Endothelial cell of umbilical vein (primary cell): ENCODE measurements around the gene DCAF4L1. TPM values are rescaled to one million over a fixed set of nuclear protein-coding genes. Genes with fewer than 3 reads are reported as not detected.

Experiments
- BruUV-seq: library from RNA; stranded (reverse); fragments of 400-500 nt; replicated peaks from 2 replicates; lab custom pipeline; 2021; lab: Mats Ljungman, UMichigan
- CTCF ChIA-PET: fragments of 300-600, 350-600 bp; sonication (Branson Sonifier 250); formaldehyde crosslinking; loops from one replicate; lab custom pipeline; 2021; ENCODE audit warnings: antibody characterized with exemption, inconsistent platforms; lab: Charles Lee
- POLR2A ChIA-PET: fragments of 300-600, 350-600 bp; sonication (Branson Sonifier 250); formaldehyde crosslinking; loops from one replicate; lab custom pipeline; 2021; ENCODE audit warnings: antibody characterized with exemption, inconsistent platforms; lab: Charles Lee
- DNase-seq: peaks from one replicate; pipeline ENCODE4 v3.0.0-alpha.2; 2011; ENCODE audit warnings: low read depth, low spot score
- FAIRE-seq: peaks from 2 replicates; lab custom pipeline; 2011; peaks lifted over from hg19 to GRCh38; lab: Jason Lieb, UNC
- H2AFZ ChIP-seq: 2 replicates; pipeline ENCODE4 v1.6.0; 2012; ENCODE audit warnings: low read depth, low read length, control low read depth, inconsistent platforms
- H3K27ac ChIP-seq: 2 replicates; pipeline ENCODE4 v1.5.1; 2011; ENCODE audit warnings: low read depth, mild to moderate bottlenecking, control low read depth, low read length, moderate library complexity; ENCODE audit not compliant: insufficient read depth
- H3K27me3 ChIP-seq, 2 experiments: 2 replicates each; pipeline versions ENCODE4 v1.6.0 to v1.6.1; 2011; ENCODE audit warnings: low read length in 2 of 2, mixed read lengths in 1 of 2; ENCODE audit not compliant: control insufficient read depth in 2 of 2, insufficient read depth in 2 of 2
- H3K36me3 ChIP-seq, 2 experiments: 2 replicates in 1 of 2; 3 replicates in 1 of 2; pipeline ENCODE4 v1.5.1; 2011; ENCODE audit warnings: low read length in 2 of 2, mild to moderate bottlenecking in 1 of 2, moderate library complexity in 1 of 2; ENCODE audit not compliant: control insufficient read depth in 2 of 2, insufficient read depth in 2 of 2; ENCODE audit errors: extremely low read depth in 1 of 2
- H3K4me1 ChIP-seq: 3 replicates; pipeline ENCODE4 v1.5.1; 2011; ENCODE audit warnings: mild to moderate bottlenecking, low read length; ENCODE audit not compliant: control insufficient read depth, insufficient read depth; ENCODE audit errors: extremely low read depth
- H3K4me2 ChIP-seq: 2 replicates; pipeline ENCODE4 v1.6.1; 2011; ENCODE audit warnings: low read length, control low read depth, mixed read lengths; ENCODE audit not compliant: insufficient read depth
- H3K4me3 ChIP-seq, 3 experiments: fragments of 200-600 bp in 1 of 3; sonication (generic), shearing (Covaris generic) in 1 of 3; replicated peaks in 1 of 3; 2 replicates each; pipeline ENCODE4 v1.5.1; 2011 to 2016; ENCODE audit warnings: control low read depth in 3 of 3, low read length in 3 of 3, mild to moderate bottlenecking in 2 of 3, inconsistent platforms in 1 of 3, low read depth in 1 of 3, moderate library complexity in 1 of 3; ENCODE audit not compliant: insufficient read depth in 1 of 3
- H3K79me2 ChIP-seq: 2 replicates; pipeline ENCODE4 v1.6.0; 2012; ENCODE audit warnings: low read length, inconsistent platforms; ENCODE audit not compliant: control insufficient read depth, insufficient read depth
- H3K9ac ChIP-seq: replicated peaks from 2 replicates; pipeline ENCODE3; 2011; ENCODE audit warnings: low read length, control low read depth; ENCODE audit not compliant: insufficient read depth; ENCODE audit errors: extremely low read depth
- H3K9me1 ChIP-seq: replicated peaks from 3 replicates; pipeline ENCODE4 v1.6.0; 2011; ENCODE audit warnings: mild to moderate bottlenecking, low read length; ENCODE audit not compliant: control insufficient read depth, insufficient read depth; ENCODE audit errors: extremely low read depth
- H3K9me3 ChIP-seq: replicated peaks from 2 replicates; pipeline ENCODE4 v1.5.1; 2012; ENCODE audit warnings: low read length, inconsistent platforms; ENCODE audit not compliant: control insufficient read depth, insufficient read depth
- H4K20me1 ChIP-seq: replicated peaks from 2 replicates; pipeline ENCODE3; 2011; ENCODE audit warnings: mild to moderate bottlenecking, low read length; ENCODE audit not compliant: control insufficient read depth, insufficient read depth; ENCODE audit errors: extremely low read depth
- CTCF ChIP-seq, 2 donors: IDR thresholded peaks; 1 replicate in 1 of 2; 2 replicates in 1 of 2; pipeline ENCODE4 v1.5.1; 2011; ENCODE audit warnings: low read length in 2 of 2, mild to moderate bottlenecking in 2 of 2, moderate library complexity in 2 of 2, control low read depth in 1 of 2, inconsistent platforms in 1 of 2, low read depth in 1 of 2; ENCODE audit not compliant: insufficient read depth in 1 of 2; ENCODE audit errors: extremely low read depth in 1 of 2
- EZH2 ChIP-seq: IDR thresholded peaks from 2 replicates; pipeline ENCODE4 v1.6.1; 2012; ENCODE audit warnings: borderline replicate concordance, low read depth, mild to moderate bottlenecking, moderate library complexity, low read length, inconsistent platforms; ENCODE audit not compliant: severe bottlenecking
- FOS ChIP-seq: IDR thresholded peaks from 2 replicates; pipeline ENCODE4 v1.6.1; 2011; ENCODE audit warnings: mild to moderate bottlenecking, low read length, moderate library complexity, borderline replicate concordance; ENCODE audit not compliant: insufficient read depth
- GATA2 ChIP-seq: IDR thresholded peaks from 2 replicates; pipeline ENCODE4 v1.7.0; 2011; ENCODE audit warnings: low read depth, mild to moderate bottlenecking, moderate library complexity, mixed read lengths, low read length; ENCODE audit not compliant: insufficient read length, insufficient read depth
- JUN ChIP-seq: IDR thresholded peaks from 2 replicates; pipeline ENCODE4 v1.6.1; 2011; ENCODE audit warnings: borderline replicate concordance, low read depth; ENCODE audit not compliant: insufficient read length, insufficient read depth
- MAX ChIP-seq: IDR thresholded peaks from 2 replicates; pipeline ENCODE4 v1.6.1; 2011; ENCODE audit not compliant: insufficient read depth, insufficient read length
- MYC ChIP-seq: IDR thresholded peaks from one replicate; pipeline ENCODE4 v1.6.1; 2011; ENCODE audit warnings: mild to moderate bottlenecking, low read depth, low read length
- POLR2A ChIP-seq: IDR thresholded peaks from 2 replicates; pipeline ENCODE4 v1.6.1; 2012; ENCODE audit warnings: low read depth, mild to moderate bottlenecking, control low read depth, low read length
- POLR2AphosphoS5 ChIP-seq: IDR thresholded peaks from 2 replicates; pipeline ENCODE4 v1.6.1; 2012; ENCODE audit warnings: low read depth, mild to moderate bottlenecking, control low read depth, low read length, moderate library complexity; ENCODE audit not compliant: insufficient read depth
- dilution Hi-C: fragments of 300-500 bp; cut with MboI; formaldehyde crosslinking; loops from one replicate; pipeline ENCODE4 v1.15.0; 2019; ENCODE audit warnings: low sequenced_read_pairs; ENCODE audit not compliant: extremely low pct_ligation_motif_present
- intact Hi-C: fragments of 100-400 bp; cut with micrococcal nuclease; formaldehyde crosslinking; loops from one replicate; pipeline ENCODE4 v1.10.0; 2022
- polyA plus RNA-seq, 4 experiments: library from polyadenylated mRNA; depleted of rRNA in 3 of 4; stranded (reverse) in 3 of 4; unstranded in 1 of 4; fragments of >200 nt; gene quantifications; 2 replicates each; pipeline versions ENCODE4 v1.2.1 to v1.2.3, GENCODE V29; 2011 to 2012; ENCODE audit warnings: missing spikeins in 1 of 4
- total RNA-seq: library from RNA; stranded (reverse); gene quantifications from 2 replicates; pipeline ENCODE4 v1.2.3, GENCODE V29; 2021

DCAF4L1 gene
- total and polyA plus RNA-seq, 2 donors (not counting 3 experiments of a cell fraction or from before 2014, with no cell fraction given), result 0.06 to 0.15 TPM

- no peaks in the 10 kb centered on the region for H3K9me3 ChIP-seq
- dilution Hi-C loops (no loop called here), intact Hi-C loops (no loop called here)
- FAIRE-seq (no peak), DNase-seq (no peak)
- no peak overlapping the region for H3K9ac ChIP-seq
- no peak overlapping the region for H3K27ac ChIP-seq
- BruUV-seq, result no TSS peak
- H3K4me2 ChIP-seq, result no peak overlapping the region
- no peak overlapping the region for H2AFZ ChIP-seq
- H3K27me3 ChIP-seq, result no peaks in the 10 kb centered on the region
- peaks cover 18% of the 10 kb centered on the region for H3K4me1 ChIP-seq
- peaks cover 8% of the 10 kb centered on the region for H4K20me1 ChIP-seq
- ChIA-PET POLR2A (no interaction called here), CTCF (no interaction called here)
- TF ChIP-seq POLR2AphosphoS5 (no peak), JUN (no peak), MYC (no peak), CTCF (IDR thresholded peaks at IDR 0.05; ENCODE audit: extremely low read depth in 1 of 2, insufficient read depth in 1 of 2, low read depth in 1 of 2, low read length in 2 of 2) (no peak), POLR2A (no peak), MAX (no peak), EZH2 (no peak), GATA2 (no peak), FOS (no peak)
- H3K4me3 ChIP-seq, result no peak overlapping the region
- peaks cover 2 to 10% of the 10 kb centered on the region in 2 experiments for H3K36me3 ChIP-seq
- peaks cover 75% of the 10 kb centered on the region for H3K79me2 ChIP-seq
- H3K9me1 ChIP-seq, result peaks cover 2% of the 10 kb centered on the region
Measured at GRCh38 chr4:41939016-41939626, 42.4 kb upstream of the DCAF4L1 start.
